Ovary (tissue), 3 donors: ENCODE data around the gene OXGR1.

Experiments
- CTCF ChIP-seq, 3 donors: fragments of 450-650 bp in 2 of 3; fragments of 200-600 bp in 1 of 3; IDR thresholded peaks; one replicate each; pipeline versions ENCODE4 v1.5.1 to v1.8.0; 2016 to 2022; ENCODE audit warnings: antibody characterized with exemption in 3 of 3, mild to moderate bottlenecking in 1 of 3
- EP300 ChIP-seq: sonication (generic); formaldehyde crosslinking; IDR thresholded peaks from one replicate; pipeline ENCODE4 v1.6.1; 2017; ENCODE audit warnings: antibody characterized with exemption
- donor health status: DM: no; HTN: no; CAD: no.

GRCh38 chr13:97008643-97009042, 14.4 kb upstream of the OXGR1 start:
- TF ChIP-seq CTCF (IDR thresholded peaks at IDR 0.05) (no peak), EP300 (no peak)
